SU-DHL-6 (cell line): ENCODE results near the gene HCFC1R1.
A peak's percentile ranks its signal among the peaks of the same experiment; 100 is the strongest.

ENCODE experiments used
- CTCF ChIP-seq: fragments of 200-600 bp; sonication (generic); IDR thresholded peaks from one replicate; pipeline ENCODE4 v1.5.1; 2017; ENCODE audit warnings: antibody characterized with exemption, mild to moderate bottlenecking, low read length, moderate library complexity; ENCODE audit not compliant: insufficient read depth, poor library complexity, severe bottlenecking
- EZH2phosphoT487 ChIP-seq: fragments of 200-600 bp; sonication (generic), shearing (Covaris generic); conservative IDR thresholded peaks from 2 replicates; pipeline ENCODE4 v1.6.1; 2018; ENCODE audit warnings: mild to moderate bottlenecking, antibody characterized with exemption, low read length, moderate library complexity, mixed read lengths

- TF ChIP-seq CTCF (peak; percentile 67), EZH2phosphoT487 (no peak)
These were observed 20.0 kb downstream of the HCFC1R1 start for GRCh38 chr16:3003582-3004270.
